Stimulated activated CD4-positive, alpha-beta T cell treated with anti-CD3 and anti-CD28 coated beads, TNF-alpha, amount 100 ng/mL, for 1 hour (primary cell): ENCODE measurements around the gene PIK3CD.

Experiments
- DNase-seq, 3 donors: peaks; one replicate each; pipeline ENCODE4 v3.0.0-alpha.2; 2020; ENCODE audit warnings: low read depth in 3 of 3, low spot score in 1 of 3

The PIK3CD gene

DNA sequence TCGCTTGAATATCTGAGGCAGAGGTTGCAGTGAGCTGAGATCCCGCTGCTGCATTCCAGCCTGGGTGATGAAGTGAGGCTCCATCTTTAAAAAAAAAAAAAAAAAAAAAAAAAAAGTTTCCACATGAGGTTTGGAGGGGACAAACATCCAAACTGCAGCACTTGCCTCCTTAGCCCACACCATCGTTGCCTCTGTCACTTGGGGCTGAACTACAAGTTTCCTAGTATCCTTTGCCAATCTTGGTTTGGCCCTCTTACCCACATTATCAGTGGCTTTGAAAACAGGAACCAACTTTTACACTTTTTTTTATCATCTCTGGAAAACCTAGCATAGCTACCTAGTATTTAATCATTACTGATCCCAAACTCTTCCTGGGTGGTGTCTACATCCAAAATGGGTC lies 113.0 kb downstream of the PIK3CD start:
- DNase-seq: no peak

DNA sequence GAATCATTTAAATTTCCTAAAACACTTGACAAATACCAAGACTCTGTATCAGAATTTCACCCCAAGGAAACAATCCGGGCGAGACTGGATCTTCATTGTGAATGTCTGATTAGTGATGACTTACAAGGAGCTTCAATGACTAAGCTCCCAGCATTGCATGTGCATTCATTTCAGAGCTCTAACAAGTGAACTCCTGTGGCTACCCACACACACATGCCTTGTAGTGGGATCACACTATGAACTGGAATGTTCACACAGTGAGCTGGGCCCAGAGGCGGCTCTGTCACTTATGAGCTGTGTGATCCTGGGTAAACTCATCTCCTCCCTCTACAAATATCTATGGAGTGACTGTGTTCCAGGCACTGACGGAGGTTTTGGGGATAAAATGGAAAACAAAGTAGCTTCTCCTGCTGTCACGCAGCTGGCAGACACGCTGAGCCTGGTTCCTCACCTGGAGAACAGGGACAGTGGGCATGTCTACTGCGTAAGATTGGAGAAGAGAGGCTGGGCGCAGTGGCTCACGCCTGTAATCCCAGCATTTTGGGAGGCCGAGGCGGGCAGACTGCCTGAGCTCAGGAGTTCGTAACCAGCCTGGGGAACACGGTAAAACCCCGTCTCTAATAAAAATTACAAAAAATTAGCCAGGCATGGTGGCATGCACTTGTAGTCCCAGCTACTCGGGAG lies 115.4 kb downstream of the PIK3CD start:
- DNase-seq: no peak

DNA sequence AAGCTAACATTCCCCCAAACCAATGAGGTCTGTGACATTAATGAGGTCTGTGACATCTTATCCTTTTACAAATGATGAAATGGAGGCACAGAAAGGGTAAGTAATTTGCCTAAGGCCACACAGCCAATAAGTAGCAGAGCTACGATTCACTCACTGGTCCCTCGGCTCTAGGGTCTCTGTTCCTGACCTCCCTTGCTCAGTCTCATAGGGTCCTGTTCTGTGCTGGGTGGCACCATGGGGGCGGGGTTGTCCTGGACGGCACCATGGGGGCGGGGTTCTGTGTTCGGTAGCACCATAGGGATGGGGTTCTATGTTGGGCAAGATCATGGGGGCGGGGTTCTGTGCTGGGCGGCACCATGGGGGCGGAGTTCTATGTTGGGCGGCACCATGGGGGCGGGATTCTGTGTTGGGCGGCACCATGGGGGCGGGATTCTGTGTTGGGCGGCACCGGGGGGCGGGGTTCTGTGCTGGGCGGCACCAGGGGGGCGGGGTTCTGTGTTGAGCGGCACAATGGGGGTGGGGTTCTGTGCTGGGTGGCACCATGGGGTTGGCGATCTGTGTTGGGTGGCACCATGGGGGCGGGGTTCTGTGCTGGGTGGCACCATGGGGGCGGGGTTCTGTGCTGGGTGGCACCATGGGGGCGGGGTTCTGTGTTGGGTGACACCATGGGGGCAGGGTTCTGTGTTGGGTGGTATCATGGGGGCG lies 116.6 kb downstream of the PIK3CD start:
- DNase-seq: no peak

DNA sequence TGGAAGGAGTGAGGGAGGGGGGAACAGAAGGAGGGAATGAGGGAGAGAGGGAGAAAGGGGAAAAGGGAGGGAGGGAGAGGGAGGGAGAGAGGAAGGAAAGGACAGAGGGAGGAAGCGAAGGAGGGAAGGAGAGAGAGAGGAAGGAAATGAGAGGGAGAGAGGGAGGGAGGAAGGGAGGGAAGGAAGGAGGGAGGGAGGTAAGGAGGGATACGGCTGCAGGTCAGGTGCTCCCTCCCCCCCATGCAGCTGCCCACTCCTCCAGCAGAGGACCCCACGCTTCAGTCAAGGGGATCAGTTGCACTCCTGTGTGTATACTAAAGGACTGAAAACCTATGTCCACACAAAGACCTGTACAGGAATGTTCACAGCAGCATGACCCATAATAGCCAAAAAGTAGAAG lies 117.5 kb downstream of the PIK3CD start:
- no peak for DNase-seq

DNA sequence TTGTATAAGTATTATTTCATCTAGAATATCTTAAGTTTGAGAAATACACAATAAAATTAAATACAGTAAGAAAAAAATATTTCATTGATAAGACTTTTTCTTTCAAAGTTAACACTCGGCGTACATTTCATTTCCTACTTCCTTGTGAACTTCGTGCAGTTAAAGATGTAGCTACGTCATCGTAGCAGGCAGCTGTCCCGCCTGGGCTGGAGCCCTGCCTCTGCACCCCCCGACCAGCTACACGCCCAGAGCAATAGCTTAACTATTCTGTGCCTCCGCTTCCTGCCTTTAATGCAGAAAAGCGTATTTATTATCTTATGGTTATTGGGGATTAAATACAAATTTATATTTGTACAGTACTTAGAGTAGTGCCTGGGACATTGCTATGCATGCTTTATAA lies 118.8 kb downstream of the PIK3CD start:
- no peak for DNase-seq

DNA sequence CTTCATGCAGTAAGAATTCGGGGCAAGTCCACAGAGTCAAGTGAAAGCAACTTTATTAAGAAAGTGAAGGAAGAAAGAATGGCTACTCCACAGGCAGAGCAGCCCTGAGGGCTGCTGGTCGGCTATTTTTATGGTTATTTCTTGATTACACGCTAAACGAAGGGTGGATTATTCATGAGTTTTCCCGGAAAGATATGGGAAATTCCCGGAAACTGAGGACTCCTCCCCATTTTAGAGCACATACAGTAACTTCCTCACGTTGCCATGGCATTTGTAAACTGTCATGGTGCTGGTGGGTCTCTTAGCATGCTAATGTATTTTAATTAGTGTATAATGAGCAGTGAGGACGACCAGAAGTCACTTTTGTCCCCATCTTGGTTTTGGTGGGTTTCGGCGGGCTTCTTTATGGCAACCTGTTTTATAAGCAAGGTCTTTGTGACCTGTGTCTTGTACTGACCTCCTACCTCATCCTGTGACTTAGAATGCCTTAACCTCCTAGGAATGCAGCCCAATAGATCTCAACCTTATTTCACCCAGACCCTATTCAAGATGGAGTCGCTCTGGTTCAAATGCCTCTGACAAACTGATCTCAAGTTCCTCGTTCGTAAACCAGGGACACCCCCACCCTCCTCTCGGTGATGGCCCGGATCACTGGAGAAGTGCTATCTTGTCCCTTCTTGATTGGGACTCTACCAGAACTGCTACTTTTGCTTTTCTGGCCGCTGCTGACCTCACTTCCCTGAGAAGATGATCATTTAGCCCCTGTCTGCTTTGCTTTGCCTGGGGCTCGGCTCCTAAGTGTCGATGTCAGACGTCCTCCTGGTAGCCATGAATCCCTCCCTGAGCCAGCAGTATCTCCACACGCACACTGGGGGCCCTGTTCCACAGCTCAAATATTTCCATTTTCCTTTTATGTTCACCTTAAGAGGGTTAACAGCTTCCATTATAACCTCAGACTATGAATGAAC lies 123.5 kb downstream of the PIK3CD start:
- DNase-seq: no peak

DNA sequence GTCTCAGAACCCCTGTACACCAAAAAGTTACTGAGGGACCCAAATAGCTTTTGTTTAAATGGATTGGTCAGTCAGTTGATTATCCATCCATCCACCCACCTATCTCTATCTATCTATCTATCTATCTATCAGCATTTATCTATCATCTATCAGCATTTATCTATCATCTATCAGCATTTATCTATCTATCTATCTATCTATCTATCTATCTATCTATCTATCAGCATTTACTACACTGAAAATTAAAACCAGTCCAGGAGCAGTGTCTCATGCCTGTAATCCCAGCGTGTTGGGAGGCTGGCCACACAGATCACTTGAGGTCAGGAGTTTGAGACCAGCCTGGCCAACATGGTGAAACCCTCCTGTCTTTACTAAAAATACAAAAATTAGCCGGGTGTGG lies 125.2 kb downstream of the PIK3CD start:
- no peak for DNase-seq
